Measurements from ENCODE around the gene EVI5.

The EVI5 gene

DNA sequence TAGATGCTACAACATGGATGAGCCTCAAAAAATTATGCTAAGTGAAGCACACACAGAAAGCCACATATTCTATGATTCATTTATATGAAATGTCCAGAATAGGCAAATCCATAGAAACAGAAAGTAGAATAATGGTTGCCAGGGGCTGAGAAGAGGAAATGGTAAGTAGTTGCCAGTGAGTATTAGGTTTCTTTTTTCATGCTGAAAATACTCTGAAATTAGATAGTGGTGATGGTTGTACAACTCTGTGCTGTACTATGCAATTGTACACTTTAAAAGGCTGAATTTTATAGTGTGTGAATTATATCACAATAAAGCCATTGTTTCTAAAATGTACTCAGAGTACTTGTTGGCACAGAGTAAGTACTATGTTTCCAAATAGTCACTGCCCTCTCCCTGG is 282.7 kb downstream of the EVI5 start:
- H3K4me3 ChIP-seq (ENCODE audit: low read depth, low read length), result no peak overlapping the region
- peak; percentile 14 for DNase-seq (ENCODE audit: low read depth, low spot score)
- CTCF ChIA-PET, result no interaction called here
- TF ChIP-seq, protein P1, sequence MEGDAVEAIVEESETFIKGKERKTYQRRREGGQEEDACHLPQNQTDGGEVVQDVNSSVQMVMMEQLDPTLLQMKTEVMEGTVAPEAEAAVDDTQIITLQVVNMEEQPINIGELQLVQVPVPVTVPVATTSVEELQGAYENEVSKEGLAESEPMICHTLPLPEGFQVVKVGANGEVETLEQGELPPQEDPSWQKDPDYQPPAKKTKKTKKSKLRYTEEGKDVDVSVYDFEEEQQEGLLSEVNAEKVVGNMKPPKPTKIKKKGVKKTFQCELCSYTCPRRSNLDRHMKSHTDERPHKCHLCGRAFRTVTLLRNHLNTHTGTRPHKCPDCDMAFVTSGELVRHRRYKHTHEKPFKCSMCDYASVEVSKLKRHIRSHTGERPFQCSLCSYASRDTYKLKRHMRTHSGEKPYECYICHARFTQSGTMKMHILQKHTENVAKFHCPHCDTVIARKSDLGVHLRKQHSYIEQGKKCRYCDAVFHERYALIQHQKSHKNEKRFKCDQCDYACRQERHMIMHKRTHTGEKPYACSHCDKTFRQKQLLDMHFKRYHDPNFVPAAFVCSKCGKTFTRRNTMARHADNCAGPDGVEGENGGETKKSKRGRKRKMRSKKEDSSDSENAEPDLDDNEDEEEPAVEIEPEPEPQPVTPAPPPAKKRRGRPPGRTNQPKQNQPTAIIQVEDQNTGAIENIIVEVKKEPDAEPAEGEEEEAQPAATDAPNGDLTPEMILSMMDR (IDR thresholded peaks at IDR 0.05; ENCODE audit: insufficient read depth, low read length, missing control alignments), result no peak
- POLR2A ChIA-PET, result no interaction called here

DNA sequence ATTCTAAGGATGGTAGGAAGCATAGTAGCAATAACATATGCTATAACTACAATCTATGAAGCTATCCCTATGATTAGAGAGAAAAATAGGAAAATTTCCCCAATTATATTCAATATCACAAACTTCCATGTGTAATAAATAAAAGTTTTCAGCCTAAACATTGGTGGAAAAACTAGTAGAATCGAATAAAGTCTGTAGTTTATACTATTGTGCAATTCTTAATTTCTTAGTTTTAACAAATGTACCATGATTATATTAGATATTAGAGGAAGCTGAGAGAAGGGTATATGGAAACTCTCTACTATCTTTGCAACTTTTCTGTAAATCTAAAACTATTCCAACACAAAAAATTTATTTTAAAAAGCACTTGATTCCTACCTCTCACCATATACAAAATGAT is 284.4 kb downstream of the EVI5 start:
- POLR2A ChIA-PET, result no interaction called here
- TF ChIP-seq, protein P1 (IDR thresholded peaks at IDR 0.05; ENCODE audit: insufficient read depth, low read length, missing control alignments), result no peak
- CTCF ChIA-PET, result no interaction called here
- no peak for DNase-seq (ENCODE audit: low read depth, low spot score)
- no peak overlapping the region for H3K4me3 ChIP-seq (ENCODE audit: low read depth, low read length)

DNA sequence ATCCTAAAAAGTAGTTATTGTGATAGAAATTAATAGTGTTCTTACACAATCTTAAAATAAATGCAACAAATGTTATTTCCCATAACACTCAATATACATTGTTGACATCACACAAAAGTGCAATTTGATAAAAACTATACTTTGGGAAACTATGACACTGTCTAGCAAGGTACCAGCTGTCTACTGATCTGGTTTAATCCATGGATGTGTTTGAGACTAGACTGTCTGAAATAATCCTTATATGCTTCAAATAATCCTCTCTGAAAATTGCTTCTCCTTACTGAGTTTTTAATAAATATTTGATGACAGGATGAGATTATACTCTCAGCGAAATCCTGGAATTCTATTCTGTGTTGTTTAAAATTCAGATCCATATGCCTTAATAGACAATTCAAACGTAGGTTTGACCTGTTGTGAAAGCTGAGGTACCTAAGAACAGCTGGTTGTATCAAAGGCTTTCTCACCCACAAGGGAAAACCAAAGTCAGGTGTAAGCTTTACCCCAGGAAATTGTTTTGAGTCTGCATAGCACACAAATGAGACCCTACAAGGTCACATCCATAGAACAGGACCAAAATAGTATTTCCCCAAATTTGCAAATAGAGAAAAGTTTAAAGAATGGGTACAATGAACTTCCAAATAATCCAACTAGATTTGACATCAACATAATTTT is 289.4 kb downstream of the EVI5 start:
- ChIA-PET CTCF (no interaction called here), POLR2A (no interaction called here)
- DNase-seq (ENCODE audit: low read depth, low spot score), result no peak
- TF ChIP-seq, protein P1 (IDR thresholded peaks at IDR 0.05; ENCODE audit: insufficient read depth, low read length, missing control alignments), result no peak
- no peak overlapping the region for H3K4me3 ChIP-seq (ENCODE audit: low read depth, low read length)

DNA sequence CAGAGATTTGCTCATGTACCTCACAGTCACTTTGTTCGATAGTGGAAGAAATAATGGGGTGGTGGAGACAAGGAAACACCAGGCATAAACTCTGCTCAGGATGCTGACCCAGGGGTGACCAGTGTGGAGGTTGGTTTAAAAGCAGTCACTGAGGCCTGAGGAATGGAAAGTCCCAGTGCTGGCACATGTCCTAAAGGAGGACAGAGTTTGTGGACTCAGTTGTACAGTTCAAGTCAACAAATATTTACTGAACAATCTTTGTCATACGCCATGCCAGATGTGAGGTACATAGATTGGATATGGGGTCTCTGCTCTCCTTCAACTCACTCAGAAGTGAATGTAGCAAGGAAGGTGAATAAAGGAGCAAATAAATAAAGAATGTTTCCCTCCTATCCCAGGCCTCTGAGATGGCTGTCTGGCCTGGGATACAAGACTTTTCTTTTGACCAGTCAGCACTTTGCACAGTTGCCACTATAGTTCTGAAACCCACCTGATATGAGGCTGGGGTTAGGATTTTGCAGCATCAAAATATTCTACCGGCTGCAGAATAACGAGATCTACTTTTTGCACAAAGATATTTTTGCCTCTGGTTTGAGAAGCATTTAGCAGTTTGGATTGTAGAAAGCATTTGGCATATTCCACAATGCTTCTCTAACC is 290.3 kb downstream of the EVI5 start:
- ChIA-PET POLR2A (no interaction called here), CTCF (no interaction called here)
- TF ChIP-seq, protein P1 (IDR thresholded peaks at IDR 0.05; ENCODE audit: insufficient read depth, low read length, missing control alignments), result no peak

DNA sequence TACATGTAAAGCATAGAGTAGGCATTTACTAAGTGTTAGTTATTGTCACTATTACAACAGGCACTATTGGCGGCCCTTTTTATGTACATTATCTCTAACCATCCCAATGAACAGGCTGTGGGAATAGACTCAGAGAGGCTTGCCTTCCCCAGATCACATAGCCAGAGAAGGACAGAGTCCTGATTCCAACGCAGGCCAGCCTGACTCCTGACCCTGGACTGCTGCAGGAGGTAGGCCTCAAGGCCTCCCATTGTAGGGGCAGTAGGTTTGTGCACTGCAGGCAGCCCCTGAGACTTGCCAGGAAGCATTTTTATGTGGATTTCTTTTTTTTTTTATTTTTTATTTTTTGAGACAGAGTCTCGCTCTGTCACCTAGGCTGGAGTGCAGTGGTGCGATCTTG is 291.8 kb downstream of the EVI5 start:
- DNase-seq (ENCODE audit: low read depth, low spot score), result no peak
- POLR2A ChIA-PET, result no interaction called here
- TF ChIP-seq, protein P1 (IDR thresholded peaks at IDR 0.05; ENCODE audit: insufficient read depth, low read length, missing control alignments), result no peak
- CTCF ChIA-PET, result no interaction called here
- H3K4me3 ChIP-seq (ENCODE audit: low read depth, low read length), result no peak overlapping the region

More for the DNA sequence above, 290.3 kb downstream of the EVI5 start:
- H3K4me3 ChIP-seq (ENCODE audit: low read depth, low read length), result no peak overlapping the region
- no peak for DNase-seq (ENCODE audit: low read depth, low spot score)

DNA sequence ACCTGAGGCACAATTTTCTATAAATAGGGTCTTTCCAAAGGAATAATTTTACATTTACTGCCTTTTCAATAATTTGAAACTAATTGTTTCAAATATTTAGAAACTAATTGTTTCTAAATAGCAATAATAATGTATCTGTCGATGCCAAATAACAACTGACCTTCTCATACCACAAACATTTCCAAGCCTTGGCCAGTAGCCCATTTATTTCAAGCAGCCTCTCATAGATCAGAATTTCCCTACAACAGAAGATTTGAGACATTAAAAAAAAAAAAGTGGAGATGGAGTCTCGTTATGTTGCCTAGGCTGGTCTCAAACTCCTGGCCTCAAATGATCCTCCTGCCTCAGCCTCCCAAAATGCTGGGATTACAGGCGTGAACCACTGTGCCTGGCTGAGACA is 296.1 kb downstream of the EVI5 start:
- H3K4me3 ChIP-seq (ENCODE audit: low read depth, low read length), result no peak overlapping the region
- POLR2A ChIA-PET, result no interaction called here
- TF ChIP-seq, protein P1 (IDR thresholded peaks at IDR 0.05; ENCODE audit: insufficient read depth, low read length, missing control alignments), result no peak
- CTCF ChIA-PET, result interaction anchor here (0.6 kb wide), 1 partner anchor 549 kb away, joined by 3 read pairs; no protein-coding TSS in a partner anchor
- DNase-seq (ENCODE audit: low read depth, low spot score), result no peak
